ENCODE data around the gene MAPRE2.

Gene MAPRE2

DNA sequence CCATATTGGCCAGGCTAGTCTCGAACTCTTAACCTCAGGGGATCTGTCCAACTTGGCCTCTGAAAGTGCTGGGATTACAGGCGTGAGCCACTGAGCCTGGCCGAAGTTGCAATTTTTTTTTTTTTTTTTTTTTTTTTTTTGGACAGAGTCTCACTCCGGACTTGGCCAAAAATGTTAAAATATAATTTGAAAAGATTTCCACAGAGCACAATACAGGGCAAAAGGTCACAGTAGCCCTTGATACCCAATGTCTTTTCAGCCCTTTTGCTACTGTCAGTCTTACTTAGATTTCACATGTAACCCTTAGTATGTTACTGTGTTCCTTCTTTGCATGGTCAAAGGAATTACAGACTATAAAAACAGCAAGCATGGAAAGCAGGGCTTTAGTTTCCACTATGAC is 42.6 kb upstream of the MAPRE2 start:
- WGBS, 2 donors (ENCODE audit: extremely low coverage in 2 of 2, insufficient read length in 2 of 2, insufficient replicate concordance in 1 of 2), result no CpG with 5 or more reads among the region's 4 CpGs
- H3K18ac ChIP-seq (ENCODE audit: low read length), result no peak overlapping the region
- no peak overlapping the region for H2AFZ ChIP-seq (ENCODE audit: low read length)
- H3K4ac ChIP-seq (ENCODE audit: low read length), result no peak overlapping the region
- H3K4me1 ChIP-seq (ENCODE audit: control insufficient read depth in 2 of 2, insufficient read depth in 1 of 2, low read depth in 1 of 2, low read length in 2 of 2), result peaks cover 0 to 4% of the 10 kb centered on the region in 2 donors
- no peak overlapping the region for H3K4me3 ChIP-seq (ENCODE audit: low read length in 2 of 2)
- H2BK12ac ChIP-seq (ENCODE audit: low read length), result no peak overlapping the region
- H2BK5ac ChIP-seq (ENCODE audit: low read length), result no peak overlapping the region
- DNase-seq (ENCODE audit: low spot score), result no peak
- no peak overlapping the region for H2BK15ac ChIP-seq (ENCODE audit: low read length)
- no peaks in the 10 kb centered on the region for H3K36me3 ChIP-seq (replicated peaks in 1 of 2; ENCODE audit: control insufficient read depth in 2 of 2, insufficient read depth in 2 of 2, low read length in 2 of 2)
- H3K9me3 ChIP-seq (replicated peaks in 1 of 2; ENCODE audit: control insufficient read depth in 2 of 2, insufficient read depth in 1 of 2, low read depth in 1 of 2, low read length in 2 of 2), result no peaks in the 10 kb centered on the region
- no peak overlapping the region for H3K27ac ChIP-seq (replicated peaks; ENCODE audit: low read length)
- no peak overlapping the region for H4K91ac ChIP-seq (ENCODE audit: low read depth, low read length, poor library complexity)
- H3K27me3 ChIP-seq (ENCODE audit: control insufficient read depth in 3 of 3, insufficient read depth in 3 of 3, low read depth in 1 of 3, low read length in 3 of 3), result no peaks in the 10 kb centered on the region
- H4K8ac ChIP-seq (ENCODE audit: low read depth, low read length), result no peak overlapping the region
- H3K79me1 ChIP-seq (ENCODE audit: low read depth, low read length), result no peaks in the 10 kb centered on the region
- H3K9ac ChIP-seq (ENCODE audit: low read depth, low read length, poor library complexity), result no peak overlapping the region
- no peak overlapping the region for H3K23ac ChIP-seq (ENCODE audit: low read depth, low read length, poor library complexity)
- H3K14ac ChIP-seq (ENCODE audit: low read length), result no peak overlapping the region
- no peak overlapping the region for H2BK120ac ChIP-seq (ENCODE audit: low read depth, low read length)
- H2AK5ac ChIP-seq (ENCODE audit: low read depth, low read length), result no peak overlapping the region
- H3K4me2 ChIP-seq (ENCODE audit: insufficient read depth, low read length, poor library complexity, severe bottlenecking), result no peak overlapping the region

DNA sequence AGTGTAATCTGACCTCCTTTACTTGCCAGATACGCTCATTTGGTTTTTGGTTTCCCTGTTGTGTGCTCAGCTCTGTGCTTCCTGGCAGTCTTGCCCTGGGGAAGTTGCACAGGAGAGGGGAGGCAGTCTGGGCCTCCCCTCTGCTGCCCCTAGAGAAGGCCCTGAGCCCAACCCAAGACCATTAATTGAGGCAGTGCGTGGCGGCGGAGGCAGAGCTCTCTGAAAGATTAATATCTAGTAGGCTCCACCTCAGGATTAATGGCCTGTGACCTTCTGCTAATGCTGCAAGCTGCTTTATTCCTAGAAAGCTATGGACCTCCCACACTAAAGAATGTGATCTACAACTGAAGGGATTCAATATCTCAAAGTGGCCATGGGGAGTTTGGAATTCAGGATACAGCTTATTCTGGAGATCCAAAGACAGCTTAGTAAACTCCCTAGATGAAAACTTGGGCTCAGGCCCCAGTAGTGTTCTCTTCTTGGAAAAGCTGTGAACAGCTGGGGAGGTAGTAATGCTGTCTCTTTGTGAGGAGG is 41.4 kb upstream of the MAPRE2 start:
- H2BK120ac ChIP-seq (ENCODE audit: low read depth, low read length), result no peak overlapping the region
- DNase-seq (ENCODE audit: low spot score), result no peak
- H4K91ac ChIP-seq (ENCODE audit: low read depth, low read length, poor library complexity), result no peak overlapping the region
- H4K8ac ChIP-seq (ENCODE audit: low read depth, low read length), result no peak overlapping the region
- no peaks in the 10 kb centered on the region for H3K36me3 ChIP-seq (replicated peaks in 1 of 2; ENCODE audit: control insufficient read depth in 2 of 2, insufficient read depth in 2 of 2, low read length in 2 of 2)
- H3K9ac ChIP-seq (ENCODE audit: low read depth, low read length, poor library complexity), result no peak overlapping the region
- no peak overlapping the region for H3K27ac ChIP-seq (replicated peaks; ENCODE audit: low read length)
- H2AFZ ChIP-seq (ENCODE audit: low read length), result peak overlapping the region; percentile 40
- no peak overlapping the region for H2BK15ac ChIP-seq (ENCODE audit: low read length)
- no peaks in the 10 kb centered on the region for H3K9me3 ChIP-seq (replicated peaks in 1 of 2; ENCODE audit: control insufficient read depth in 2 of 2, insufficient read depth in 1 of 2, low read depth in 1 of 2, low read length in 2 of 2)
- peaks cover 0 to 4% of the 10 kb centered on the region in 2 donors for H3K4me1 ChIP-seq (ENCODE audit: control insufficient read depth in 2 of 2, insufficient read depth in 1 of 2, low read depth in 1 of 2, low read length in 2 of 2)
- no peak overlapping the region for H3K23ac ChIP-seq (ENCODE audit: low read depth, low read length, poor library complexity)
- H3K18ac ChIP-seq (ENCODE audit: low read length), result no peak overlapping the region
- no peak overlapping the region for H3K4ac ChIP-seq (ENCODE audit: low read length)
- WGBS, 2 donors (ENCODE audit: extremely low coverage in 2 of 2, insufficient read length in 2 of 2, insufficient replicate concordance in 1 of 2), result no CpG with 5 or more reads among the region's 4 CpGs
- no peak overlapping the region for H2AK5ac ChIP-seq (ENCODE audit: low read depth, low read length)
- H3K79me1 ChIP-seq (ENCODE audit: low read depth, low read length), result no peaks in the 10 kb centered on the region
- no peak overlapping the region for H3K4me3 ChIP-seq (ENCODE audit: low read length in 2 of 2)
- no peak overlapping the region for H2BK12ac ChIP-seq (ENCODE audit: low read length)
- no peaks in the 10 kb centered on the region for H3K27me3 ChIP-seq (ENCODE audit: control insufficient read depth in 3 of 3, insufficient read depth in 3 of 3, low read depth in 1 of 3, low read length in 3 of 3)
- H3K4me2 ChIP-seq (ENCODE audit: insufficient read depth, low read length, poor library complexity, severe bottlenecking), result no peak overlapping the region
- H2BK5ac ChIP-seq (ENCODE audit: low read length), result no peak overlapping the region
- H3K14ac ChIP-seq (ENCODE audit: low read length), result no peak overlapping the region

DNA sequence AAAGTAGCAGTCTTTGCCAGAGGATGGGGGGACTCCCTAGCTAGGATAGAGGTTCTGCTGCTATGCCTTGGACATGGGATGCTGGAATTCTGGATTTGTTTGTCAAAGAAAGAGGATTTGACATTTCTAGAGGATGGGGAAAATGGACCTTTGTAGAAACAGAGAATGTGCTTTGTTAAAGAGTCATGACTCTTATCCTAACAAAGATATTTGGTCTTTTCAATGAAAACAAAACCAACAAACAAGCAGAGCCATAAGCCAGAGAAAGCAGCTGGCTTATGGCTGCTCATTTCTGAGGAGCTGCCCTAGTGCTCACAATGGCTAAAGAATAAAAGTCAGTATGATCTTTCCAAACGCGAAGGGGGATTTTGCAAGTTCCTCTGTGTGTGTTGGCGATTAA is 40.8 kb upstream of the MAPRE2 start:
- H3K14ac ChIP-seq (ENCODE audit: low read length), result no peak overlapping the region
- no peak overlapping the region for H3K23ac ChIP-seq (ENCODE audit: low read depth, low read length, poor library complexity)
- H2BK120ac ChIP-seq (ENCODE audit: low read depth, low read length), result no peak overlapping the region
- no peak overlapping the region for H2BK15ac ChIP-seq (ENCODE audit: low read length)
- WGBS, 2 donors (ENCODE audit: extremely low coverage in 2 of 2, insufficient read length in 2 of 2, insufficient replicate concordance in 1 of 2), result no CpG with 5 or more reads among the region's 3 CpGs
- H2BK12ac ChIP-seq (ENCODE audit: low read length), result no peak overlapping the region
- H2AFZ ChIP-seq (ENCODE audit: low read length), result no peak overlapping the region
- no peaks in the 10 kb centered on the region for H3K79me1 ChIP-seq (ENCODE audit: low read depth, low read length)
- H3K4me3 ChIP-seq (ENCODE audit: low read length in 2 of 2), result no peak overlapping the region
- no peak overlapping the region for H2AK5ac ChIP-seq (ENCODE audit: low read depth, low read length)
- H3K9ac ChIP-seq (ENCODE audit: low read depth, low read length, poor library complexity), result no peak overlapping the region
- H3K36me3 ChIP-seq (replicated peaks in 1 of 2; ENCODE audit: control insufficient read depth in 2 of 2, insufficient read depth in 2 of 2, low read length in 2 of 2), result no peaks in the 10 kb centered on the region
- H2BK5ac ChIP-seq (ENCODE audit: low read length), result no peak overlapping the region
- H4K91ac ChIP-seq (ENCODE audit: low read depth, low read length, poor library complexity), result no peak overlapping the region
- H4K8ac ChIP-seq (ENCODE audit: low read depth, low read length), result no peak overlapping the region
- peaks cover 0 to 4% of the 10 kb centered on the region in 2 donors for H3K4me1 ChIP-seq (ENCODE audit: control insufficient read depth in 2 of 2, insufficient read depth in 1 of 2, low read depth in 1 of 2, low read length in 2 of 2)
- H3K9me3 ChIP-seq (replicated peaks in 1 of 2; ENCODE audit: control insufficient read depth in 2 of 2, insufficient read depth in 1 of 2, low read depth in 1 of 2, low read length in 2 of 2), result no peaks in the 10 kb centered on the region
- H3K27me3 ChIP-seq (ENCODE audit: control insufficient read depth in 3 of 3, insufficient read depth in 3 of 3, low read depth in 1 of 3, low read length in 3 of 3), result no peaks in the 10 kb centered on the region
- DNase-seq (ENCODE audit: low spot score), result no peak
- no peak overlapping the region for H3K18ac ChIP-seq (ENCODE audit: low read length)
- no peak overlapping the region for H3K27ac ChIP-seq (replicated peaks; ENCODE audit: low read length)
- no peak overlapping the region for H3K4me2 ChIP-seq (ENCODE audit: insufficient read depth, low read length, poor library complexity, severe bottlenecking)
- no peak overlapping the region for H3K4ac ChIP-seq (ENCODE audit: low read length)

DNA sequence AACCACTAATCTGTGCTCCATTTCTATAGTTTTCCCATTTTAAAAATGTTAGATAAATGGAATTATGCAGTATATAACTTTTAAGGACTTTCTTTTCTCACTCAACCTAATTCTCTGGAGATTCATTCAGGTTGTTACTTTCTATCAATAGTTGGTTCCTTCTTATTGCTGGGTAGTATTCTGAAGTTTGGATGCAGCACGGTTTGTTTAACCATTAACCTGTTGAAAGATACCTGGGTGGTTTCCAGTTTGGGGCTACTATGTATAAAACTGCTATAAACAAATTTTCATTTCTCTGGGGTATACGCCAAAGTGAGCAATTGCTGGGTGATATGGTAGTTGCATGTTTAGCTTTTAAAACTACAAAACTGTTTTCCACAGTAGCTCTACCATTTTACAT is 39.1 kb upstream of the MAPRE2 start:
- Histone ChIP-seq H4K8ac (ENCODE audit: low read depth, low read length) (no peak overlapping the region), H4K91ac (ENCODE audit: low read depth, low read length, poor library complexity) (no peak overlapping the region), H3K4me1 (ENCODE audit: control insufficient read depth in 2 of 2, insufficient read depth in 1 of 2, low read depth in 1 of 2, low read length in 2 of 2) (peaks cover 0 to 4% of the 10 kb centered on the region in 2 donors)

More for the DNA sequence above, 39.1 kb upstream of the MAPRE2 start:
- H3K79me1 ChIP-seq (ENCODE audit: low read depth, low read length), result no peaks in the 10 kb centered on the region
- H2BK5ac ChIP-seq (ENCODE audit: low read length), result no peak overlapping the region
- H3K36me3 ChIP-seq (replicated peaks in 1 of 2; ENCODE audit: control insufficient read depth in 2 of 2, insufficient read depth in 2 of 2, low read length in 2 of 2), result no peaks in the 10 kb centered on the region
- H3K18ac ChIP-seq (ENCODE audit: low read length), result no peak overlapping the region
- no peak overlapping the region for H3K14ac ChIP-seq (ENCODE audit: low read length)
- no peak overlapping the region for H3K4me2 ChIP-seq (ENCODE audit: insufficient read depth, low read length, poor library complexity, severe bottlenecking)
- no peak for DNase-seq (ENCODE audit: low spot score)
- no peak overlapping the region for H2BK15ac ChIP-seq (ENCODE audit: low read length)
- H2BK120ac ChIP-seq (ENCODE audit: low read depth, low read length), result no peak overlapping the region
- no peak overlapping the region for H3K9ac ChIP-seq (ENCODE audit: low read depth, low read length, poor library complexity)
- H2AK5ac ChIP-seq (ENCODE audit: low read depth, low read length), result no peak overlapping the region
- no CpG with 5 or more reads among the region's 2 CpGs for WGBS, 2 donors (ENCODE audit: extremely low coverage in 2 of 2, insufficient read length in 2 of 2, insufficient replicate concordance in 1 of 2)
- no peak overlapping the region for H3K4ac ChIP-seq (ENCODE audit: low read length)
- H2BK12ac ChIP-seq (ENCODE audit: low read length), result no peak overlapping the region
- H3K4me3 ChIP-seq (ENCODE audit: low read length in 2 of 2), result no peak overlapping the region
- no peaks in the 10 kb centered on the region for H3K9me3 ChIP-seq (replicated peaks in 1 of 2; ENCODE audit: control insufficient read depth in 2 of 2, insufficient read depth in 1 of 2, low read depth in 1 of 2, low read length in 2 of 2)
- H2AFZ ChIP-seq (ENCODE audit: low read length), result no peak overlapping the region
- no peaks in the 10 kb centered on the region for H3K27me3 ChIP-seq (ENCODE audit: control insufficient read depth in 3 of 3, insufficient read depth in 3 of 3, low read depth in 1 of 3, low read length in 3 of 3)
- H3K27ac ChIP-seq (replicated peaks; ENCODE audit: low read length), result no peak overlapping the region
- H3K23ac ChIP-seq (ENCODE audit: low read depth, low read length, poor library complexity), result no peak overlapping the region
